ENCODE results near the gene SLC22A4.

DNA sequence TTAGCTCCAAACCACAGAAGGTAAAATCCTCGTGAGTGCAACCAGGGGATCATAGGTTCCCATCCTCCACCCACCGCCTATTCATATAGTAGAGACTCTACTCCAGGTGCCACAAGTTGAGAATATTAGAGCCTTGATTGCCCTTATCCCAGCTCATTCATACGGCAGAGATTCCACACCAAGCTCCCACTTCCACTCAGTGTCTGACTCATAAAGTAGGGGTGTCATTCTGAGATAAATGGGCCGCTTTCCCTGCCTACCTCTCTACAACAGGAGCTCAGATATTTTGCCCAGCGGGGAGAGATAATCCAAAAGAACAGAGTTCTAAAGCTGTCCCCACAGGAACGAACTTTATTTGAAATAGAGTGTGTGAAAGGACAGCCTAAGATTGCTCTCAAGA, 9.4 kb downstream of the SLC22A4 start:
- TF ChIP-seq EZH2 (IDR thresholded peaks at IDR 0.05; ENCODE audit: insufficient read depth, poor library complexity, severe bottlenecking) (no peak), EZH2phosphoT487 (IDR thresholded peaks at IDR 0.05; ENCODE audit: insufficient read depth, low read depth) (no peak)

All from GM23248 (cell line).